GM12874 (cell line): ENCODE data around the gene IGFL3.

Experiments
- CTCF ChIP-seq: IDR thresholded peaks from 2 replicates; pipeline ENCODE4 v1.5.1; 2011; ENCODE audit warnings: low read depth, mild to moderate bottlenecking, control low read depth, low read length, moderate library complexity; ENCODE audit not compliant: insufficient read depth

The IGFL3 gene

GRCh38 chr19:46133777-46134241 is 9.3 kb upstream of the IGFL3 start:
- no peak for TF ChIP-seq CTCF

GRCh38 chr19:46133101-46133627 is 8.7 kb upstream of the IGFL3 start:
- TF ChIP-seq CTCF: no peak

DNA sequence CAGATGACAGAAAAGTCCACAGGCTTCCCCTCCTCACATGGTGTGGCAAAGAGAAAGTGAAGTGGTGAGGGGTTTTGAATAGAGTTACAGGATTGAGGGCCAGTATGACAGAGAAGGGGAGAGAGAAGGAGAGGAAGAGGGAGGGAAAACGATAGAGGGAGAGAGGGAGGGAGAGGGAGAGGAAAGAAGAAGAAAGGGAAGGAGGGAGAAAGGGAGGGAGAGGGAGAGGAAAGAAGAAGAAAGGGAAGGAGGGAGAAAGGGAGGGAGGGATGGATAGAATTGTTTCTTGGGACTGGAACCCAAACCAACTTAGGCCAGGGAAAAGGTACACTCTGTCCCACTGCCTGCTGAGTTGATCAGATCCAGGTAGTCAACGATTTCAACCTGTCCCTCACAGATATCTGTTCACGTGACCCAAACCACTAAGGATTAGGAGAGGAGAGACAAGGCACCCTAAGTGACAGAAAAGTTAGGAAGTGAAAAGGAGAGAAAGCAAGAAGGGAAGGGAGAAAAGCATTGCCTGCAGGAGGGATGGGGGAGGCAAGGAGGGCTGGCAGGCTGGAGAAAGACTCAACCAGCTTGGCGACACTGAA is 8.1 kb upstream of the IGFL3 start:
- no peak for TF ChIP-seq CTCF

GRCh38 chr19:46131485-46132143 is 7.1 kb upstream of the IGFL3 start:
- TF ChIP-seq CTCF: no peak

DNA sequence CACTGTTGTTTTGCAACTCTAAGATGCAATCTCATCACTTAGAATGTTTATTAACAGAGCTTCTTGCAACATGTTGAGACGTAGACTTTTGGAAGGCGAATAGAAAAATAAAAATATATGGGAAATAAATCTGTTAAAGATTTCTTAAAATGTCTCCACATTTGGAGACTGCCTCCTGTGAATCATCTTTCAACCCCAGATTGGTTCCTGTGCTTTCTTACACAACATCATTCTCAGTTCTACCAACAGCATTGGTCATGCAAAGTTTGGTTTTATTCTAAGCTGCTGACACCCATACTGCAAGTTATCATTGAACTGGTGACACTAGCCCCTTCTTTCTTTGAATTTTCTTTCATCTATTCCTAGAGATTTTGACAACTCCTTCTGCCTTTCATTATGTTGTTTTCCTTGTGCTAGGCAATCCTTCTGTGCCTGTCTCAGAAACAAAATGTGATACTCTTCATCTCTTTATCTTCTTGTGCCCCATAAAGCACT is 1.6 kb upstream of the IGFL3 start:
- no peak for TF ChIP-seq CTCF

DNA sequence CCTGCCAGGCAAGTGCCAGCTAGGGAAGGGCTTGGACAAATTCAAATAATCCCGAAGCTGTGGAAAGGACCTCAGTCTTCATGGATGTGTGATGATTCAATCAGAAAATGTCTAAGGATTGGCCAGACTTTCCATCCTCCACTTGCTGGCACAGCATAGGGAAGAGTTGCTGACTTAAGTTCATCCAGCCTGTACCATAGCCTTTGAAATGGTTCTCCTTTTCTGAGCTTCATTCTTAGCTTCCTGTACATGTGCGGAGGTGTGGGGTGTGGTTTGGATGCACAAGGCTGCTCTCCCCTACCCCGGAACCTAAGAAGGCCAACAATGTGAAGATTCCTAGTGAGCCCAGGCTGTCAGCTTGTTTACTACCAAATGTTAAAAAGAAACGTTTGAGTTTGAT is 959 bp upstream of the IGFL3 start:
- TF ChIP-seq CTCF: no peak

DNA sequence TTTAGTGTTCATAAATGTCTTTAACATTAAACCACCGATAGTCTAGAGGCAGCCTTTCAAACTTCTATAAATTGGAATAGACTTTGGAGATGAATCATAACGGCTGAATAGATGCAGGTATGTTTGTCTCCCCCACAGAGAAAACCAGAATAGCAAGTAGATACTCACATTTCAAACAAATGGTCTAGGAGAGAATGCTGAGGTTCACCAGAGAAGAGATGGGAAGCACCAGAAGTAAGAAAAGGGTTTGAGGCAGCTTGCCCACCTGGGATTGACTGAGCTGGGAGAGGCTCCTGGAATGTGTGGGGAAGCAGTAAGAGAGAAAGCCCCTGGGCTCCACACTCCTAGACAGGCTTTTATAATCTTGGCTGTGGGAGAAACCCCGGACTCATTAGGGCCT is 6.4 kb downstream of the IGFL3 start:
- no peak for TF ChIP-seq CTCF
